ENCODE data around the gene PLCB1. TPM values are rescaled to one million over a fixed set of nuclear protein-coding genes. Genes with fewer than 3 reads are reported as not detected.

Gene PLCB1
- total and polyA plus RNA-seq, 2 donors (not counting 3 experiments of a cell fraction or from before 2014, with no cell fraction given) = 10.2 to 53.4 TPM

DNA sequence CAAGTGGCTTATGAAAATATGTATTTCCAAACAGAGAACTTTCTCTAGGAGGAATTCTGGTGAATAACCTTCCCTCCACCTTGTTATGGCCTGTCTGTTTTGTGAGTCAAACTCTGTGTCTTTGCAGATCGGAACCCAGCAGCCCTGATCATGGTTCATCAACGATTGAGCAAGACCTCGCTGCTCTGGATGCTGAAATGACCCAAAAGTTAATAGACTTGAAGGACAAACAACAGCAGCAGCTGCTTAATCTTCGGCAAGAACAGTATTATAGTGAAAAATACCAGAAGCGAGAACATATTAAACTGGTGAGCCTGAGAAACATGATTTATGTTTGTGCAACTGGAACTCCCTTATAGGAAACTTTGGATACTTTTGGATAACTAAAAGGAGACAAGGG, 642.3 kb downstream of the PLCB1 start:
- CTCF ChIA-PET = interaction anchor here (3.2 kb wide), 1 partner anchor 14 kb away, joined by 8 read pairs; no protein-coding TSS in a partner anchor
- Histone ChIP-seq H3K4me1 (ENCODE audit: control insufficient read depth, extremely low read depth, insufficient read depth, low read length) (no peaks in the 10 kb centered on the region), H3K9me3 (replicated peaks; ENCODE audit: control insufficient read depth, insufficient read depth, low read length) (no peaks in the 10 kb centered on the region), H3K9me1 (replicated peaks; ENCODE audit: control insufficient read depth, extremely low read depth, insufficient read depth, low read length) (no peaks in the 10 kb centered on the region), H3K27ac (ENCODE audit: insufficient read depth, low read depth, low read length) (no peak overlapping the region), H4K20me1 (replicated peaks; ENCODE audit: control insufficient read depth, extremely low read depth, insufficient read depth, low read length) (no peaks in the 10 kb centered on the region), H3K79me2 (ENCODE audit: control insufficient read depth, insufficient read depth, low read length) (no peaks in the 10 kb centered on the region), H3K4me3 (replicated peaks in 1 of 3; ENCODE audit: insufficient read depth in 1 of 3, low read depth in 1 of 3, low read length in 3 of 3) (no peak overlapping the region), H3K9ac (replicated peaks; ENCODE audit: extremely low read depth, insufficient read depth, low read length) (no peak overlapping the region), H2AFZ (ENCODE audit: low read depth, low read length) (no peak overlapping the region), H3K4me2 (ENCODE audit: insufficient read depth, low read length) (no peak overlapping the region), H3K36me3 (ENCODE audit: control insufficient read depth in 2 of 2, extremely low read depth in 1 of 2, insufficient read depth in 2 of 2, low read length in 2 of 2) (peaks cover 0 to 1% of the 10 kb centered on the region in 2 experiments), H3K27me3 (ENCODE audit: control insufficient read depth in 2 of 2, insufficient read depth in 2 of 2, low read length in 2 of 2) (no peaks in the 10 kb centered on the region)
- FAIRE-seq (no peak), DNase-seq (ENCODE audit: low read depth, low spot score) (no peak)
- intact Hi-C loops (cut with micrococcal nuclease) = no loop called here
- TF ChIP-seq GATA2 (IDR thresholded peaks at IDR 0.05; ENCODE audit: insufficient read depth, insufficient read length, low read depth, low read length) (no peak), MYC (IDR thresholded peaks at IDR 0.05; ENCODE audit: low read depth, low read length) (no peak)
- TF ChIP-seq, protein P1, sequence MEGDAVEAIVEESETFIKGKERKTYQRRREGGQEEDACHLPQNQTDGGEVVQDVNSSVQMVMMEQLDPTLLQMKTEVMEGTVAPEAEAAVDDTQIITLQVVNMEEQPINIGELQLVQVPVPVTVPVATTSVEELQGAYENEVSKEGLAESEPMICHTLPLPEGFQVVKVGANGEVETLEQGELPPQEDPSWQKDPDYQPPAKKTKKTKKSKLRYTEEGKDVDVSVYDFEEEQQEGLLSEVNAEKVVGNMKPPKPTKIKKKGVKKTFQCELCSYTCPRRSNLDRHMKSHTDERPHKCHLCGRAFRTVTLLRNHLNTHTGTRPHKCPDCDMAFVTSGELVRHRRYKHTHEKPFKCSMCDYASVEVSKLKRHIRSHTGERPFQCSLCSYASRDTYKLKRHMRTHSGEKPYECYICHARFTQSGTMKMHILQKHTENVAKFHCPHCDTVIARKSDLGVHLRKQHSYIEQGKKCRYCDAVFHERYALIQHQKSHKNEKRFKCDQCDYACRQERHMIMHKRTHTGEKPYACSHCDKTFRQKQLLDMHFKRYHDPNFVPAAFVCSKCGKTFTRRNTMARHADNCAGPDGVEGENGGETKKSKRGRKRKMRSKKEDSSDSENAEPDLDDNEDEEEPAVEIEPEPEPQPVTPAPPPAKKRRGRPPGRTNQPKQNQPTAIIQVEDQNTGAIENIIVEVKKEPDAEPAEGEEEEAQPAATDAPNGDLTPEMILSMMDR (IDR thresholded peaks at IDR 0.05; ENCODE audit: extremely low read depth in 1 of 2, insufficient read depth in 1 of 2, low read depth in 1 of 2, low read length in 2 of 2) = no peak
- dilution Hi-C loops (cut with MboI; ENCODE audit: extremely low pct_ligation_motif_present, low sequenced_read_pairs) = no loop called here
- no TSS peak for BruUV-seq (replicated peaks)
- POLR2A ChIA-PET = no interaction called here

DNA sequence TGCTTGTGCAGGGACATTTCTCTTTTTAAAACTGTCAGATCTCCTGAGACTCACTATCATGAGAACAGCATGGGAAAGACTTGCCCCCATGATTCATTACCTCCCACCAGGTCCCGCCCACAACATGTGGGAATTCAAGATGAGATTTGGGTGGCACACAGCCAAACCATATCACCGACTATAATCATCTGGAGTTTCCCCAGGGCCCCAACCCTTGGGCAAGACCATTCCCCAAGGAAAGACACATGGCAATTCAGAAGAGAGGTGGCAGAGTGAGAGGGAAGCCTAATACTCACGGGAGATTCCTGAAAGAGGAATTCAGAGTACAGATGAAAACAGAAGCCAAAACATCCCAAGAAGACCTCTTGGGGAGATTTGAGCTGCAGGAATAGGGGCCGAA, 645.8 kb downstream of the PLCB1 start:
- Histone ChIP-seq H4K20me1 (replicated peaks; ENCODE audit: control insufficient read depth, extremely low read depth, insufficient read depth, low read length) (no peaks in the 10 kb centered on the region), H2AFZ (ENCODE audit: low read depth, low read length) (no peak overlapping the region), H3K4me2 (ENCODE audit: insufficient read depth, low read length) (no peak overlapping the region), H3K9ac (replicated peaks; ENCODE audit: extremely low read depth, insufficient read depth, low read length) (no peak overlapping the region), H3K4me3 (replicated peaks in 1 of 3; ENCODE audit: insufficient read depth in 1 of 3, low read depth in 1 of 3, low read length in 3 of 3) (no peak overlapping the region), H3K9me1 (replicated peaks; ENCODE audit: control insufficient read depth, extremely low read depth, insufficient read depth, low read length) (no peaks in the 10 kb centered on the region), H3K79me2 (ENCODE audit: control insufficient read depth, insufficient read depth, low read length) (no peaks in the 10 kb centered on the region), H3K4me1 (ENCODE audit: control insufficient read depth, extremely low read depth, insufficient read depth, low read length) (no peaks in the 10 kb centered on the region), H3K9me3 (replicated peaks; ENCODE audit: control insufficient read depth, insufficient read depth, low read length) (no peaks in the 10 kb centered on the region), H3K27me3 (ENCODE audit: control insufficient read depth in 2 of 2, insufficient read depth in 2 of 2, low read length in 2 of 2) (no peaks in the 10 kb centered on the region), H3K36me3 (ENCODE audit: control insufficient read depth in 2 of 2, extremely low read depth in 1 of 2, insufficient read depth in 2 of 2, low read length in 2 of 2) (peaks cover 0 to 1% of the 10 kb centered on the region in 2 experiments), H3K27ac (ENCODE audit: insufficient read depth, low read depth, low read length) (no peak overlapping the region)
- POLR2A ChIA-PET = no interaction called here
- TF ChIP-seq POLR2AphosphoS5 (IDR thresholded peaks at IDR 0.05; ENCODE audit: insufficient read depth, low read depth, low read length) = no peak
- TF ChIP-seq, protein P2, sequence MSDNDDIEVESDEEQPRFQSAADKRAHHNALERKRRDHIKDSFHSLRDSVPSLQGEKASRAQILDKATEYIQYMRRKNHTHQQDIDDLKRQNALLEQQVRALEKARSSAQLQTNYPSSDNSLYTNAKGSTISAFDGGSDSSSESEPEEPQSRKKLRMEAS (IDR thresholded peaks at IDR 0.05; ENCODE audit: insufficient read depth, insufficient read length) = no peak
- no peak for TF ChIP-seq POLR2A (IDR thresholded peaks at IDR 0.05; ENCODE audit: low read depth, low read length)
- no peak for TF ChIP-seq EZH2 (IDR thresholded peaks at IDR 0.05; ENCODE audit: borderline replicate concordance, low read depth, low read length, severe bottlenecking)
- TF ChIP-seq, protein P1 (IDR thresholded peaks at IDR 0.05; ENCODE audit: extremely low read depth in 1 of 2, insufficient read depth in 1 of 2, low read depth in 1 of 2, low read length in 2 of 2) = no peak
- no peak for TF ChIP-seq MYC (IDR thresholded peaks at IDR 0.05; ENCODE audit: low read depth, low read length)
- TF ChIP-seq JUN (IDR thresholded peaks at IDR 0.05; ENCODE audit: borderline replicate concordance, insufficient read depth, insufficient read length, low read depth) = no peak
- TF ChIP-seq GATA2 (IDR thresholded peaks at IDR 0.05; ENCODE audit: insufficient read depth, insufficient read length, low read depth, low read length) = no peak
- no peak for TF ChIP-seq FOS (IDR thresholded peaks at IDR 0.05; ENCODE audit: borderline replicate concordance, insufficient read depth, low read length)
- dilution Hi-C loops (cut with MboI; ENCODE audit: extremely low pct_ligation_motif_present, low sequenced_read_pairs) (no loop called here), intact Hi-C loops (cut with micrococcal nuclease) (no loop called here)
- CTCF ChIA-PET = no interaction called here
- DNase-seq (ENCODE audit: low read depth, low spot score) (no peak), FAIRE-seq (no peak)
- BruUV-seq (replicated peaks) = no TSS peak
